Heart right ventricle (tissue), 16 donors: ENCODE measurements around the gene ERICH6. TPM values are rescaled to one million over a fixed set of nuclear protein-coding genes. Genes with fewer than 3 reads are reported as not detected.
A peak's percentile ranks its signal among the peaks of the same experiment; 100 is the strongest.

Source experiments
- ATAC-seq, 8 donors: fragments of 200-7000 bp; cut with Tn5 transposase; one replicate each; pipeline ENCODE4 v1.9.1; 2020; ENCODE audit warnings: mild to moderate bottlenecking in 8 of 8, moderate library complexity in 8 of 8, moderate number of reproducible peaks in 1 of 8
- DNase-seq, 2 donors: peaks; one replicate each; pipeline ENCODE4 v3.0.0-alpha.2; 2020
- H3K27ac ChIP-seq, 10 donors: fragments of 200-600 bp; sonication (generic) in 2 of 10; one replicate each; pipeline versions ENCODE4 v1.5.0 to v1.8.0; 2020 to 2022; ENCODE audit warnings: mild to moderate bottlenecking in 3 of 10
- H3K27me3 ChIP-seq, 7 donors: fragments of 200-600 bp; one replicate each; pipeline ENCODE4 v1.8.0; 2021 to 2022; ENCODE audit warnings: mild to moderate bottlenecking in 2 of 7
- H3K36me3 ChIP-seq, 9 donors: fragments of 200-600 bp; sonication (generic) in 1 of 9; one replicate each; pipeline versions ENCODE4 v1.5.0 to v1.8.0; 2020 to 2022; ENCODE audit warnings: mild to moderate bottlenecking in 2 of 9
- H3K4me1 ChIP-seq, 9 donors: fragments of 200-600 bp; sonication (generic) in 1 of 9; one replicate each; pipeline versions ENCODE4 v1.5.0 to v1.8.0; 2020 to 2022; ENCODE audit warnings: mild to moderate bottlenecking in 4 of 9
- H3K4me3 ChIP-seq, 10 donors: fragments of 200-600 bp; sonication (generic) in 2 of 10; one replicate each; pipeline versions ENCODE4 v1.5.0 to v1.8.0; 2020 to 2022; ENCODE audit warnings: mild to moderate bottlenecking in 7 of 10, moderate library complexity in 2 of 10
- H3K9me3 ChIP-seq, 11 donors: fragments of 200-600 bp in 10 of 11; sonication (generic) in 2 of 11; one replicate each; pipeline versions ENCODE4 v1.5.0 to v1.8.0; 2013 to 2022; ENCODE audit warnings: mild to moderate bottlenecking in 2 of 11, control low read depth in 1 of 11, moderate library complexity in 1 of 11
- CTCF ChIP-seq, 9 donors: fragments of 200-600 bp; sonication (generic) in 2 of 9; IDR thresholded peaks; one replicate each; pipeline versions ENCODE4 v1.5.0 to v1.8.0; 2021 to 2022; ENCODE audit warnings: antibody characterized with exemption in 9 of 9, mild to moderate bottlenecking in 5 of 9, moderate library complexity in 1 of 9
- WGBS, 2 donors: extraction: QIAGEN DNeasy Blood & Tissue Kit; methylation state at CpG; one replicate each; pipeline ENCODE4 v1.1.7; 2013; ENCODE audit warnings: inconsistent platforms in 1 of 2; 5-methylcytosine and 5-hydroxymethylcytosine counted together
- intact Hi-C, 10 donors: fragments of 100-400 bp; cut with DNase I; formaldehyde crosslinking; loops; one replicate each; pipeline versions ENCODE4 v1.11.1 to v1.14.2; 2022
- polyA plus RNA-seq, 2 donors: library from polyadenylated mRNA; stranded (reverse); fragments of 200-250 nt; gene quantifications; one replicate each; pipeline ENCODE4 v1.2.3, GENCODE V29; 2013
- total RNA-seq, 10 donors: library from RNA; stranded (reverse); fragmentation: NEBNext Ultra II Directional in 3 of 10; extraction: Animal tissue kit (Norgen Biotek cat#: 25700) in 3 of 10; gene quantifications; one replicate each; pipeline versions ENCODE4 v1.2.1 to v1.2.4, GENCODE V29; 2021 to 2023
- donor health status: Arrhythmogenic right ventricular cardiomyopathy.
- donor health status: ischemic (EF 13 %, LVEDD 7.1; RV severe dilation, severe dysfunction).
- donor health status: healthy with polysubstance abuse.
- donor health status: DM: no; HTN: yes; CAD: no.
- donor health status: DM: no; HTN: no; CAD: no.
- donor health status: ischemic (EF 25% LVEDD 6.9; RV normal size, moderate dysfunction).
- donor health status: ischemic (EF 25% LVEDD 5.7; RV mildly dilated, moderate dysfunction).
- donor health status: healthy.
- donor health status: DM: yes; HTN: yes; CAD: no.
- donor health status: Ischemic cardiomyopathy.
- donor health status: ischemic (EF 35%, LVEDD 5.7; RV mildly dilated, moderate dysfunction).
- donor health status: nonischemic (EF 11% LVEDD 7.7; RV severe dilation, severe dysfunction).
- donor health status: DM: yes; HTN: yes; CAD: no.
- donor health status: PGD.
- donor health status: ischemic (EF 29% LVEDD 5.4; RV normal size, mild dysfunction).
- donor health status: nonischemic (EF 23%, LVEDD 6.1; RV moderate dilation, normal function).

Gene ERICH6
- total and polyA plus RNA-seq, 12 donors: 0.20 to 0.56 TPM; not detected in 10

GRCh38 chr3:150736316-150736719, 32.6 kb upstream of the ERICH6 start:
- no peaks in the 10 kb centered on the region for H3K9me3 ChIP-seq
- no peak for TF ChIP-seq CTCF (IDR thresholded peaks at IDR 0.05)
- DNase-seq (no peak), ATAC-seq (peak in 3 of 8 donors; percentile 9 to 43 (median 34))
- H3K36me3 ChIP-seq: peaks cover 0 to 8% (median 0%) of the 10 kb centered on the region in 9 donors
- H3K27me3 ChIP-seq: no peaks in the 10 kb centered on the region
- intact Hi-C loops: no loop called here
- WGBS, 2 donors: 10 to 24% methylated on average over 2 of the region's 2 CpGs
- H3K4me1 ChIP-seq: peaks cover 0 to 67% (median 46%) of the 10 kb centered on the region in 9 donors
- H3K27ac ChIP-seq: peak overlapping the region in 6 of 10 donors; percentile 12 to 59 (median 17)
- no peak overlapping the region for H3K4me3 ChIP-seq

DNA sequence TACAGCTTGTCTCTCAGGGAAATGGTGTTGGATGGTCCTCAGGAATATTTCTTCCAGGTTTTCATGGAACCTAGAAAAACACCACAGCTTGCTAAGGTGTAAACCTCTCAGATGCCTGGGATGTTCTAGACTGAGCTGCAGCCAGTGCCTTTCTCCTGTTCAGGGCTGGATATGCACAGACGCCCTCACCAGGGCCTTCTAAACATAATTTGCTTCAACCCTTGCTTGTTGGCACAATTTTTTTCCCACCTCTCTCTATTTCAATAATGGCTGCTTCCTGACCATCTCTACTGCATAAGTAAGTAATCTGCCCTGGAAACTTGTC, 31.0 kb upstream of the ERICH6 start:
- no peaks in the 10 kb centered on the region for H3K27me3 ChIP-seq
- no peak for TF ChIP-seq CTCF (IDR thresholded peaks at IDR 0.05)
- WGBS, 2 donors: 79 to 88% methylated on average over 1 of the region's 1 CpG
- H3K9me3 ChIP-seq: no peaks in the 10 kb centered on the region
- H3K36me3 ChIP-seq: no peaks in the 10 kb centered on the region
- H3K27ac ChIP-seq: peak overlapping the region in 1 of 10 donors; percentile 57
- no peak overlapping the region for H3K4me3 ChIP-seq
- intact Hi-C loops: no loop called here
- ATAC-seq (no peak), DNase-seq (no peak)
- peaks cover 0 to 62% (median 40%) of the 10 kb centered on the region in 9 donors for H3K4me1 ChIP-seq

GRCh38 chr3:150733936-150734794, 30.4 kb upstream of the ERICH6 start:
- peaks cover under 1 to 68% (median 44%) of the 10 kb centered on the region in 9 donors for H3K4me1 ChIP-seq
- no peak overlapping the region for H3K4me3 ChIP-seq
- DNase-seq (no peak), ATAC-seq (peak in 4 of 8 donors; percentile 25 to 72 (median 49))
- 79 to 84% methylated on average over 9 of the region's 9 CpGs for WGBS, 2 donors
- TF ChIP-seq CTCF (IDR thresholded peaks at IDR 0.05): no peak
- peak overlapping the region in 3 of 10 donors; percentile 20 to 57 (median 34) for H3K27ac ChIP-seq
- H3K27me3 ChIP-seq: no peaks in the 10 kb centered on the region
- H3K36me3 ChIP-seq: no peaks in the 10 kb centered on the region
- no peaks in the 10 kb centered on the region for H3K9me3 ChIP-seq
- intact Hi-C loops: no loop called here

DNA sequence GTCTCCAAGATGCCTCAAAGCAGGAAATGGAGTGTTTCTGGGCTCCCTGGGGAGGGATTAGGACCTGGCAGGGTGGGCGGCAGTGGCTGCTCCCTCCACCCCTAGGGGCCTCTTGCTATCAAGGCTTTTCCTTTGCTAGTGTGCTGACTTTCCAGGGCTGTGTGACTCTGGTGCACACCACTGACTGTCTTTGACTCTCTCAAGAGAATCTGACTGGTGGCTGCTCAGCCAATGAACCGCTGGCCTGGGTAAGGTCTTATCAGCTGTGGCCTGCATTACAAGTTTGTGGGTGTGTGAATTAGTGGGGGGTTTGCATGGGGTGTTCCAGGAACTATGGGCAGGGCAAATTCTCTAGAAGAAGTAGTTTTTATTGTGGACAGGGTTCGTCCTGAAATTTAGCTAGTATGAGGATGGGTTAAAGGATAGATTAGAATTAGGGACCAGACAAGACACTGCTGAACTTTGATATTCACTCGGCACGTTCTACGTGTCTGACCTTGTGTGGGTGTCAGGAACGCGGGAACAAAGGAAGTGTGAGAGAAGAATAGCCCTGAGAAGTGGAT, 29.7 kb upstream of the ERICH6 start:
- ATAC-seq (peak in 5 of 8 donors; percentile 17 to 57 (median 34)), DNase-seq (no peak)
- intact Hi-C loops: no loop called here
- H3K36me3 ChIP-seq: no peaks in the 10 kb centered on the region
- H3K9me3 ChIP-seq: no peaks in the 10 kb centered on the region
- TF ChIP-seq CTCF (IDR thresholded peaks at IDR 0.05): no peak
- H3K27ac ChIP-seq: peak overlapping the region in 4 of 10 donors; percentile 11 to 57 (median 27)
- H3K4me3 ChIP-seq: no peak overlapping the region
- H3K27me3 ChIP-seq: no peaks in the 10 kb centered on the region
- WGBS, 2 donors: 42 to 46% methylated on average over 8 of the region's 8 CpGs
- H3K4me1 ChIP-seq: peaks cover 4 to 68% (median 40%) of the 10 kb centered on the region in 9 donors
